RWPE2 (cell line): ENCODE results near the gene HOPX.

Experiments used
- ATAC-seq: fragments of 200-7000 bp; cut with Tn5 transposase; 3 replicates; pipeline ENCODE4 v1.9.1; 2021; ENCODE audit warnings: low read depth
- DNase-seq: peaks from one replicate; pipeline ENCODE4 v3.0.0-alpha.2; 2020; ENCODE audit warnings: low spot score
- H3K27ac ChIP-seq: fragments of 450-650 bp; 2 replicates; pipeline ENCODE4 v1.5.1; 2017; ENCODE audit warnings: mild to moderate bottlenecking; ENCODE audit not compliant: poor library complexity, severe bottlenecking
- H3K27me3 ChIP-seq: fragments of 250-450 bp; sonication (Bioruptor Pico); 2 replicates; pipeline ENCODE4 v1.5.1; 2021; ENCODE audit warnings: mild to moderate bottlenecking, moderate library complexity; ENCODE audit not compliant: insufficient read depth, poor library complexity, severe bottlenecking
- H3K36me3 ChIP-seq: fragments of 250-450 bp; sonication (Bioruptor Pico); 2 replicates; pipeline ENCODE4 v1.5.1; 2020; ENCODE audit warnings: low read depth, mild to moderate bottlenecking, moderate library complexity
- H3K4me1 ChIP-seq: fragments of 250-450 bp; sonication (Bioruptor Pico); 2 replicates; pipeline ENCODE4 v1.5.1; 2021; ENCODE audit warnings: mild to moderate bottlenecking, moderate library complexity; ENCODE audit not compliant: insufficient read depth, poor library complexity, severe bottlenecking
- H3K4me3 ChIP-seq: fragments of 250-450 bp; sonication (Bioruptor Pico); 2 replicates; pipeline ENCODE4 v1.5.1; 2021; ENCODE audit warnings: mild to moderate bottlenecking, moderate library complexity; ENCODE audit not compliant: severe bottlenecking
- H3K9me3 ChIP-seq: fragments of 250-450 bp; sonication (Bioruptor Pico); 2 replicates; pipeline ENCODE4 v1.5.1; 2021; ENCODE audit warnings: mild to moderate bottlenecking, moderate library complexity; ENCODE audit not compliant: severe bottlenecking
- TF ChIP-seq, protein P1 (sequence below): fragments of 450-650 bp; IDR thresholded peaks from one replicate; pipeline ENCODE4 v1.5.1; 2017; ENCODE audit warnings: mild to moderate bottlenecking, moderate library complexity; ENCODE audit not compliant: poor library complexity, severe bottlenecking

Gene HOPX

DNA sequence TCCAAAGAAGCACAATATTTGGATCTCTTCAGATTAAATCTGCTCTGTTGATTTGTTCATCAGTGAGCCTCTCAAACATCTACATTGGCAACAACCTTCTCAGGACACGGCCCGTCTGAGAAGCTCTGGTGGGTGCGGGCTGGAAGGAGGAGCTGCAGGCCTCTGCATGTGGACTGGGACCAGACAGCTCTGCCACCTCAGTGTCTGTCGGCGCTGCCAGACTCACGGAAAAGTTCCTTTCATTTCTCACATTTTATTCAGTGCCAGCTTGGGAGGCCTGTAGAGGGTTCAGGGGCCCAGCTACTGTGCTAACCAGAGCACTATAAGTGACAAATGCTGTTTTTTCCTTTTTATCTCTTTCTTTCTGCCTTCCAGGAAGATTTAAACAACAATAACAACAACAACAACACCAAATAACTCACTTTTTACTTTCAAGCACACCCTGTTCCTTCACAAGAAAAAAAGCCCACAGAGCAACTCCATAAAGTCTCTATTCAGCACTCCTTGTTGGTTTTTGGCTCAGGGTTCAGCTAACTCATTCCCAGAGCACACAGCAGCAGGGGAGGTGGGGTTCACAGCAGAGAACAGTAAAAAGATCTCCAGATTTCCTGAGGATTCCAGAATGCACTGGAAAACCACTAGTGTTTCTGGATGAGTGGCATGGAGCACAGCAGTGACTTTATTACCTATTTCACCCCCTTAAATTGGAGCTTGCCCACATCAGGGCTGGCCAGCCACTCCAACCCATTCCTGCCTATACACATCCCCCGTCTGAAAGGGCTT, 23.2 kb upstream of the HOPX start:
- no peaks in the 10 kb centered on the region for H3K36me3 ChIP-seq
- H3K27me3 ChIP-seq = no peaks in the 10 kb centered on the region
- no peaks in the 10 kb centered on the region for H3K9me3 ChIP-seq
- DNase-seq (no peak), ATAC-seq (no peak)
- TF ChIP-seq, protein P1, sequence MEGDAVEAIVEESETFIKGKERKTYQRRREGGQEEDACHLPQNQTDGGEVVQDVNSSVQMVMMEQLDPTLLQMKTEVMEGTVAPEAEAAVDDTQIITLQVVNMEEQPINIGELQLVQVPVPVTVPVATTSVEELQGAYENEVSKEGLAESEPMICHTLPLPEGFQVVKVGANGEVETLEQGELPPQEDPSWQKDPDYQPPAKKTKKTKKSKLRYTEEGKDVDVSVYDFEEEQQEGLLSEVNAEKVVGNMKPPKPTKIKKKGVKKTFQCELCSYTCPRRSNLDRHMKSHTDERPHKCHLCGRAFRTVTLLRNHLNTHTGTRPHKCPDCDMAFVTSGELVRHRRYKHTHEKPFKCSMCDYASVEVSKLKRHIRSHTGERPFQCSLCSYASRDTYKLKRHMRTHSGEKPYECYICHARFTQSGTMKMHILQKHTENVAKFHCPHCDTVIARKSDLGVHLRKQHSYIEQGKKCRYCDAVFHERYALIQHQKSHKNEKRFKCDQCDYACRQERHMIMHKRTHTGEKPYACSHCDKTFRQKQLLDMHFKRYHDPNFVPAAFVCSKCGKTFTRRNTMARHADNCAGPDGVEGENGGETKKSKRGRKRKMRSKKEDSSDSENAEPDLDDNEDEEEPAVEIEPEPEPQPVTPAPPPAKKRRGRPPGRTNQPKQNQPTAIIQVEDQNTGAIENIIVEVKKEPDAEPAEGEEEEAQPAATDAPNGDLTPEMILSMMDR = no peak
- H3K4me3 ChIP-seq = no peak overlapping the region
- no peaks in the 10 kb centered on the region for H3K4me1 ChIP-seq
- H3K27ac ChIP-seq = no peak overlapping the region

DNA sequence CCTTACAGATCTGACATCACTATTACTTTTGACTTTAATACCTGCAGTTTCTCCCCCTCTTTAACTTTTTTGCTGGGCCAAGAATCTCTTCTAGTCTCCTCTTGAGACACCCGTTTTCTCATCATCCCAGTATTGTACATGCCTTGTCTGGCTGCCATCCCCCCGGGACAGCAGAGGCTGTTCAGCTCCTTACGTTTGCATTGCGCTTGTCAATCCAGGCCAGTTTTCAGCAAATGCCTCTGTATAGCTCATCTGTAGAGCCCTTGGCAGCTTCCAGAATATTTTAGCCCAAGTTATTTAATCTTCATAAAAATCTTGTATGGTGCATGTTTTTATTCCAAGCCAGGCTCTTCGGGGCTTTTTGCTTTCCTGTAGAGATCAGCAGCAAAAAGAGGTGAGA, 22.3 kb upstream of the HOPX start:
- H3K4me1 ChIP-seq = no peaks in the 10 kb centered on the region
- H3K36me3 ChIP-seq = no peaks in the 10 kb centered on the region
- H3K27ac ChIP-seq = no peak overlapping the region
- H3K4me3 ChIP-seq = no peak overlapping the region
- H3K9me3 ChIP-seq = no peaks in the 10 kb centered on the region
- H3K27me3 ChIP-seq = no peaks in the 10 kb centered on the region
- DNase-seq (no peak), ATAC-seq (no peak)
- TF ChIP-seq, protein P1 = no peak

DNA sequence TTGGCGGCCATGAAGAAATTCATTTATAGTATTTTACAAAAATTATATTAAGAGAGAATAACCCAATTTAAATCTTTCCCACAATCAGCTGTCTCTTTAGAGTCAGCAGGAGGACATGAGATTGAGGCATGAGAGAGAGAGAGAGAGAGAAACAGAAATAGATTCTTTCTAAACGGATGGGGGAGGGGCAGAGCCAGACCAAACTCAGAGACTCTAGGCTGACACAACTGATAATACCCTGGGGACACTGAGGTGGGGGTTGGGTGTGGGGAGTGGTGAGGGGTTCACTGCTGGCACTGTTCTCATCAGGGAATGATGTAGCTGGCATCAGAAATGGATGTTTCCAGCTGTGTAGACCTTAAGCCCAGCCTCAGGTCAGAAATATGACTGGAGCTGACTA, 20.5 kb upstream of the HOPX start:
- Histone ChIP-seq H3K27me3 (no peaks in the 10 kb centered on the region), H3K27ac (no peak overlapping the region), H3K4me3 (no peak overlapping the region), H3K4me1 (no peaks in the 10 kb centered on the region), H3K9me3 (no peaks in the 10 kb centered on the region), H3K36me3 (no peaks in the 10 kb centered on the region)
- DNase-seq (no peak), ATAC-seq (no peak)
- TF ChIP-seq, protein P1 = no peak

DNA sequence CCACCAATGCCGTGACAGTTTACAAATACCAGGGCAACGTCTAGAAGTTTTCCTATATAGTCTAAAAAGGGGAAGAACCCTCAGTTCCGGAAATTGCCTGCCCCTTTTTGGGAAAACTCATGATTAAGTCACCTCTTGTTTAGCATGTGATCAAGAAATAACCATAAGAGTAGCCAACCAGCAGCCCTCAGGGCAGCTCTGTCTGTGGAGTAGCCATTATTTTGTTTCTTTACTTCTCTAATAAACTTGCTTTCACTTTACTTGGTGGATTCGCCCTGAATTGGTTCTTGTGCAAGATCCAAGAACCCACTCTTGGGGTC, 20.0 kb upstream of the HOPX start:
- TF ChIP-seq, protein P1 = no peak
- no peaks in the 10 kb centered on the region for H3K27me3 ChIP-seq
- ATAC-seq = no peak
- H3K4me3 ChIP-seq = no peak overlapping the region
- H3K9me3 ChIP-seq = no peaks in the 10 kb centered on the region
- peaks cover 1% of the 10 kb centered on the region for H3K4me1 ChIP-seq
- H3K27ac ChIP-seq = no peak overlapping the region
- no peak for DNase-seq
- no peaks in the 10 kb centered on the region for H3K36me3 ChIP-seq

DNA sequence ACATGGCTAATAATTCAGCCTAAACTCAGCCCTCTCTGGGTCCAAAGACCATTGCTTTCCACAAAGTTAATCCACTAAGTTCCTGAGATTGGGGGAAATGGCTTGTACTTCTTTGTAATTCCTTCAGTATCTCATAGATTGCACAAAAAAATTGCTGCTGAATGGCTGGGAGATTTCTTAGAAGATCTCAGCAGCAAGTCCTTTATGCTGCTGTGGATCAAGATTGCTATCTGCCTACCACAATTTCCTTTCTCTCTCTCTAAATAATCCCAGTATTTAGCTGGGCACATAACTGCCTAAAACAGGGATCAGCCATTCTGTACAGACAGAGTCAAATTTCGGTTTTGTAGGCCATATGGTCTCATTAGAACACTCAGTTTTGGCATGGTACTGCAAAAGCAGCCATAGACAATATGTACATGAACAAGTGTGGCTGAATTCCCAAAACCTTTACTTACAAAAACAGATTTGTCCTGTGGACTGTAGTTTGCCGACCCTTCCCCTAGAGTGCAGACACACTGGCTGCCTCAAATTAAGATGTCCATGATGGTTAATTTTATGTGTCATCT, 18.5 kb upstream of the HOPX start:
- H3K4me1 ChIP-seq = peaks cover 3% of the 10 kb centered on the region
- DNase-seq (no peak), ATAC-seq (no peak)
- no peaks in the 10 kb centered on the region for H3K27me3 ChIP-seq
- H3K36me3 ChIP-seq = no peaks in the 10 kb centered on the region
- TF ChIP-seq, protein P1 = no peak
- no peak overlapping the region for H3K4me3 ChIP-seq
- H3K9me3 ChIP-seq = no peaks in the 10 kb centered on the region
- no peak overlapping the region for H3K27ac ChIP-seq
